HEK293T (cell line): ENCODE measurements around the gene HTT.

Source experiments
- ARNT ChIP-seq: fragments of 450-650 bp; IDR thresholded peaks from 2 replicates; pipeline ENCODE4 v1.6.1; 2017; ENCODE audit warnings: mild to moderate bottlenecking
- BHLHE40 ChIP-seq: fragments of 450-650 bp; IDR thresholded peaks from 2 replicates; pipeline ENCODE4 v1.6.1; 2016; ENCODE audit warnings: mild to moderate bottlenecking, moderate library complexity, borderline replicate concordance
- CTBP1 ChIP-seq: fragments of 450-650 bp; IDR thresholded peaks from 2 replicates; pipeline ENCODE4 v1.6.1; 2016; ENCODE audit warnings: borderline replicate concordance
- ELF4 ChIP-seq: fragments of 450-650 bp; IDR thresholded peaks from 2 replicates; pipeline ENCODE4 v1.6.1; 2017; ENCODE audit warnings: antibody characterized with exemption
- FOXA1 ChIP-seq: fragments of 450-650 bp; IDR thresholded peaks from 2 replicates; pipeline ENCODE4 v1.6.1; 2016; ENCODE audit warnings: mild to moderate bottlenecking
- FOXK2 ChIP-seq: fragments of 450-650 bp; IDR thresholded peaks from 2 replicates; pipeline ENCODE4 v1.6.1; 2016; ENCODE audit warnings: mild to moderate bottlenecking
- FOXM1 ChIP-seq: fragments of 450-650 bp; IDR thresholded peaks from 2 replicates; pipeline ENCODE4 v1.6.1; 2017; ENCODE audit warnings: mild to moderate bottlenecking, borderline replicate concordance
- HDGF ChIP-seq: fragments of 450-650 bp; IDR thresholded peaks from 2 replicates; pipeline ENCODE4 v1.6.1; 2017; ENCODE audit warnings: antibody characterized with exemption, borderline replicate concordance
- LEF1 ChIP-seq: fragments of 450-650 bp; IDR thresholded peaks from 2 replicates; pipeline ENCODE4 v1.6.1; 2017; ENCODE audit warnings: mild to moderate bottlenecking, borderline replicate concordance
- NFRKB ChIP-seq: fragments of 450-650 bp; IDR thresholded peaks from 2 replicates; pipeline ENCODE4 v1.6.1; 2016; ENCODE audit warnings: mild to moderate bottlenecking, moderate library complexity
- PKNOX1 ChIP-seq: fragments of 450-650 bp; IDR thresholded peaks from 2 replicates; pipeline ENCODE4 v1.6.1; 2016
- SP1 ChIP-seq: fragments of 450-650 bp; IDR thresholded peaks from 2 replicates; pipeline ENCODE4 v1.6.1; 2017
- TARDBP ChIP-seq: fragments of 450-650 bp; IDR thresholded peaks from 2 replicates; pipeline ENCODE4 v1.6.1; 2016
- ZNF384 ChIP-seq: fragments of 450-650 bp; IDR thresholded peaks from 2 replicates; pipeline ENCODE4 v1.6.1; 2016

GRCh38 chr4:3235581-3235980, 161.1 kb downstream of the HTT start:
- no peak for TF ChIP-seq HDGF
- no peak for TF ChIP-seq FOXM1
- TF ChIP-seq TARDBP, result no peak
- TF ChIP-seq CTBP1, result no peak
- TF ChIP-seq ELF4, result no peak
- no peak for TF ChIP-seq ZNF384
- no peak for TF ChIP-seq BHLHE40
- TF ChIP-seq FOXK2, result no peak
- TF ChIP-seq FOXA1, result no peak
- TF ChIP-seq LEF1, result no peak
- TF ChIP-seq ARNT, result no peak
- TF ChIP-seq PKNOX1, result no peak
- TF ChIP-seq SP1, result no peak
- TF ChIP-seq NFRKB, result no peak
